T-cell (primary cell): ENCODE results near the gene CNTNAP4. TPM values are rescaled to one million over a fixed set of nuclear protein-coding genes. Genes with fewer than 3 reads are reported as not detected.

Experiments
- ATAC-seq, 4 experiments: fragments of 200-7000 bp in 3 of 4; fragments of 150-1000 bp in 1 of 4; cut with Tn5 transposase; replicated peaks in 1 of 4; 1 replicate in 3 of 4; 2 replicates in 1 of 4; pipeline ENCODE4 v1.10.0; 2021; ENCODE audit warnings: moderate library complexity in 3 of 4, mild to moderate bottlenecking in 2 of 4, moderate number of reproducible peaks in 1 of 4
- CTCF ChIA-PET, 2 donors: fragments of 300-600 bp; sonication (Branson Sonifier 250); formaldehyde crosslinking; loops; one replicate each; lab custom pipeline; 2022; ENCODE audit warnings: antibody characterized with exemption in 2 of 2; lab: Charles Lee
- POLR2A ChIA-PET, 2 donors: fragments of 300-600 bp; sonication (Branson Sonifier 250); formaldehyde crosslinking; loops; one replicate each; lab custom pipeline; 2022; ENCODE audit warnings: antibody characterized with exemption in 2 of 2; lab: Charles Lee
- DNase-seq, 35 experiments: peaks; one replicate each; pipeline versions ENCODE4 v3.0.0 to v3.0.0-alpha.2; 2013 to 2023
- H3K27ac ChIP-seq: one replicate; pipeline ENCODE4 v1.5.1; 2013; ENCODE audit warnings: low read length
- H3K27me3 ChIP-seq, 2 experiments: replicated peaks in 1 of 2; 1 replicate in 1 of 2; 2 replicates in 1 of 2; pipeline versions ENCODE4 v1.6.1 to v1.7.0; 2013; ENCODE audit warnings: low read length in 1 of 2, mixed read lengths in 1 of 2; ENCODE audit not compliant: control insufficient read depth in 2 of 2, insufficient read depth in 2 of 2; ENCODE audit errors: extremely low read depth in 1 of 2
- H3K36me3 ChIP-seq, 2 donors: 1 replicate in 1 of 2; 2 replicates in 1 of 2; pipeline versions ENCODE4 v1.6.1 to v1.7.0; 2013; ENCODE audit warnings: low read length in 1 of 2; ENCODE audit not compliant: control insufficient read depth in 2 of 2, insufficient read depth in 1 of 2; ENCODE audit errors: extremely low read depth in 1 of 2
- H3K4me1 ChIP-seq, 2 experiments: 1 replicate in 1 of 2; 2 replicates in 1 of 2; pipeline versions ENCODE4 v1.6.1 to v1.7.0; 2013; ENCODE audit warnings: low read length in 2 of 2, mixed read lengths in 1 of 2; ENCODE audit not compliant: insufficient read depth in 2 of 2, control insufficient read depth in 1 of 2; ENCODE audit errors: extremely low read depth in 1 of 2
- H3K4me3 ChIP-seq, 2 donors: 1 replicate in 1 of 2; 2 replicates in 1 of 2; pipeline versions ENCODE4 v1.5.1 to v1.7.0; 2013; ENCODE audit warnings: mild to moderate bottlenecking in 2 of 2, low read length in 1 of 2, moderate library complexity in 1 of 2; ENCODE audit not compliant: control insufficient read depth in 1 of 2; ENCODE audit errors: extremely low read depth in 1 of 2
- H3K9me3 ChIP-seq: 2 replicates; pipeline ENCODE4 v1.7.0; 2013
- H3K27ac Mint-ChIP-seq, 2 donors: one replicate each; pipeline ENCODE4 v1.8.0; 2020 to 2021; ENCODE audit warnings: mild to moderate bottlenecking in 2 of 2, mixed read lengths in 2 of 2
- H3K27me3 Mint-ChIP-seq, 2 donors: one replicate each; pipeline ENCODE4 v1.8.0; 2021 to 2022; ENCODE audit warnings: mixed read lengths in 2 of 2
- H3K36me3 Mint-ChIP-seq: one replicate; pipeline ENCODE4 v1.8.0; 2021; ENCODE audit warnings: mixed read lengths
- H3K4me1 Mint-ChIP-seq, 3 donors: one replicate each; pipeline ENCODE4 v1.8.0; 2020 to 2022; ENCODE audit warnings: mixed read lengths in 3 of 3, mild to moderate bottlenecking in 1 of 3
- H3K4me3 Mint-ChIP-seq, 3 donors: one replicate each; pipeline ENCODE4 v1.8.0; 2020 to 2022; ENCODE audit warnings: mild to moderate bottlenecking in 3 of 3, mixed read lengths in 3 of 3, moderate library complexity in 3 of 3
- H3K9me3 Mint-ChIP-seq, 3 donors: one replicate each; pipeline ENCODE4 v1.8.0; 2020 to 2022; ENCODE audit warnings: mixed read lengths in 3 of 3
- WGBS: methylation state at CpG from one replicate; pipeline ENCODE4 v1.1.5; 2013; ENCODE audit warnings: missing lambda C conversion rate; ENCODE audit not compliant: insufficient coverage; 5-methylcytosine and 5-hydroxymethylcytosine counted together
- total RNA-seq, 35 experiments: library from RNA in 6 of 35; stranded (reverse) in 6 of 35; fragments of 120-200 nt in 1 of 35; gene quantifications; one replicate each; pipeline versions ENCODE4 v1.2.1 to v1.2.4 and lab custom pipeline; 2013 to 2026

Gene CNTNAP4
- total RNA-seq, 5 donors from 2014 or later (not counting 1 experiment from before 2014, with no cell fraction given) = not detected

GRCh38 chr16:76396977-76397376 lies 119.8 kb downstream of the CNTNAP4 start:
- Mint-ChIP-seq H3K27me3 (no peaks in the 10 kb centered on the region), H3K36me3 (no peaks in the 10 kb centered on the region), H3K27ac (no peak overlapping the region), H3K4me1 (no peaks in the 10 kb centered on the region), H3K9me3 (peaks cover 5 to 18% (median 9%) of the 10 kb centered on the region in 3 donors), H3K4me3 (no peak overlapping the region)
- no peaks in the 10 kb centered on the region for H3K9me3 ChIP-seq
- ATAC-seq = no peak
- no peaks in the 10 kb centered on the region for H3K4me1 ChIP-seq
- H3K27me3 ChIP-seq = no peaks in the 10 kb centered on the region
- ChIA-PET CTCF (no interaction called here), POLR2A (no interaction called here)
- no peak overlapping the region for H3K4me3 ChIP-seq
- no peaks in the 10 kb centered on the region for H3K36me3 ChIP-seq
- H3K27ac ChIP-seq = no peak overlapping the region
- 40% methylated on average over 2 of the region's 4 CpGs for WGBS
- DNase-seq = no peak

GRCh38 chr16:76409706-76410105 lies 132.5 kb downstream of the CNTNAP4 start:
- no peaks in the 10 kb centered on the region for H3K27me3 Mint-ChIP-seq
- CTCF ChIA-PET = no interaction called here
- no peaks in the 10 kb centered on the region for H3K36me3 ChIP-seq

GRCh38 chr16:76421571-76421970 lies 144.4 kb downstream of the CNTNAP4 start:
- Mint-ChIP-seq H3K4me1 (no peaks in the 10 kb centered on the region), H3K36me3 (no peaks in the 10 kb centered on the region), H3K27me3 (no peaks in the 10 kb centered on the region), H3K9me3 (peaks cover 4 to 7% (median 5%) of the 10 kb centered on the region in 3 donors), H3K27ac (no peak overlapping the region), H3K4me3 (no peak overlapping the region)
- no peaks in the 10 kb centered on the region for H3K27me3 ChIP-seq
- POLR2A ChIA-PET = no interaction called here
- H3K4me1 ChIP-seq = no peaks in the 10 kb centered on the region
- CTCF ChIA-PET = no interaction called here
- H3K9me3 ChIP-seq = no peaks in the 10 kb centered on the region
- no peak for ATAC-seq
- no CpG with 5 or more reads among the region's 2 CpGs for WGBS
- H3K27ac ChIP-seq = no peak overlapping the region
- H3K36me3 ChIP-seq = no peaks in the 10 kb centered on the region
- H3K4me3 ChIP-seq = no peak overlapping the region
- DNase-seq = no peak

More at GRCh38 chr16:76409706-76410105, 132.5 kb downstream of the CNTNAP4 start:
- H3K27me3 ChIP-seq = no peaks in the 10 kb centered on the region
- no CpG with 5 or more reads among the region's 1 CpG for whole genome bisulfite sequencing
- no peak overlapping the region for H3K4me3 ChIP-seq
- POLR2A ChIA-PET = no interaction called here
- no peaks in the 10 kb centered on the region for H3K36me3 Mint-ChIP-seq
- no peak overlapping the region for H3K27ac ChIP-seq
- peaks cover 0 to 8% (median 4%) of the 10 kb centered on the region in 3 donors for H3K9me3 Mint-ChIP-seq
- no peaks in the 10 kb centered on the region for H3K4me1 ChIP-seq
- H3K9me3 ChIP-seq = no peaks in the 10 kb centered on the region
- H3K4me3 Mint-ChIP-seq = no peak overlapping the region
- no peak overlapping the region for H3K27ac Mint-ChIP-seq
- no peaks in the 10 kb centered on the region for H3K4me1 Mint-ChIP-seq
- DNase-seq = no peak
- no peak for ATAC-seq

GRCh38 chr16:76428858-76429257 lies 151.7 kb downstream of the CNTNAP4 start:
- no peaks in the 10 kb centered on the region for H3K27me3 ChIP-seq
- DNase-seq (no peak), ATAC-seq (no peak)
- H3K27ac ChIP-seq = no peak overlapping the region
- Mint-ChIP-seq H3K9me3 (peaks cover 0 to 7% (median 2%) of the 10 kb centered on the region in 3 donors), H3K36me3 (no peaks in the 10 kb centered on the region), H3K4me1 (no peaks in the 10 kb centered on the region), H3K27me3 (no peaks in the 10 kb centered on the region), H3K4me3 (no peak overlapping the region), H3K27ac (no peak overlapping the region)
- H3K9me3 ChIP-seq = no peaks in the 10 kb centered on the region
- no peak overlapping the region for H3K4me3 ChIP-seq
- no CpG with 5 or more reads among the region's 5 CpGs for WGBS
- ChIA-PET CTCF (no interaction called here), POLR2A (no interaction called here)
- H3K36me3 ChIP-seq = no peaks in the 10 kb centered on the region
- H3K4me1 ChIP-seq = no peaks in the 10 kb centered on the region

GRCh38 chr16:76441391-76441790 lies 164.2 kb downstream of the CNTNAP4 start:
- DNase-seq = no peak
- H3K27ac Mint-ChIP-seq = no peak overlapping the region

GRCh38 chr16:76441876-76442275 lies 164.7 kb downstream of the CNTNAP4 start:
- 83% methylated on average over 2 of the region's 3 CpGs for WGBS
- POLR2A ChIA-PET = no interaction called here
- no peak overlapping the region for H3K27ac Mint-ChIP-seq
- H3K4me1 Mint-ChIP-seq = no peaks in the 10 kb centered on the region
- H3K4me3 ChIP-seq = no peak overlapping the region
- DNase-seq (no peak), ATAC-seq (no peak)
- no peaks in the 10 kb centered on the region for H3K27me3 ChIP-seq
- H3K36me3 ChIP-seq = no peaks in the 10 kb centered on the region
- no peaks in the 10 kb centered on the region for H3K27me3 Mint-ChIP-seq
- H3K9me3 ChIP-seq = no peaks in the 10 kb centered on the region
- H3K4me1 ChIP-seq = no peaks in the 10 kb centered on the region
- H3K9me3 Mint-ChIP-seq = peaks cover 1 to 5% (median 5%) of the 10 kb centered on the region in 3 donors
- H3K4me3 Mint-ChIP-seq = no peak overlapping the region
- H3K36me3 Mint-ChIP-seq = no peaks in the 10 kb centered on the region
- CTCF ChIA-PET = no interaction called here
- no peak overlapping the region for H3K27ac ChIP-seq

More at GRCh38 chr16:76441391-76441790, 164.2 kb downstream of the CNTNAP4 start:
- H3K27me3 Mint-ChIP-seq = no peaks in the 10 kb centered on the region
- no peaks in the 10 kb centered on the region for H3K4me1 Mint-ChIP-seq
- no peaks in the 10 kb centered on the region for H3K27me3 ChIP-seq
- peaks cover 3 to 4% (median 4%) of the 10 kb centered on the region in 3 donors for H3K9me3 Mint-ChIP-seq
- no peak overlapping the region for H3K27ac ChIP-seq
- H3K9me3 ChIP-seq = no peaks in the 10 kb centered on the region
- ChIA-PET CTCF (no interaction called here), POLR2A (no interaction called here)
- no peak overlapping the region for H3K4me3 ChIP-seq
- 70% methylated on average over 3 of the region's 3 CpGs for WGBS
- H3K4me1 ChIP-seq = no peaks in the 10 kb centered on the region
- no peak for ATAC-seq
- no peaks in the 10 kb centered on the region for H3K36me3 ChIP-seq
- H3K36me3 Mint-ChIP-seq = no peaks in the 10 kb centered on the region
- H3K4me3 Mint-ChIP-seq = no peak overlapping the region

- ChIA-PET CTCF (no interaction called here), POLR2A (no interaction called here)
- H3K27ac ChIP-seq = no peak overlapping the region
- H3K27me3 ChIP-seq = no peaks in the 10 kb centered on the region
- no CpG with 5 or more reads among the region's 1 CpG for WGBS
- DNase-seq (no peak), ATAC-seq (no peak)
- no peaks in the 10 kb centered on the region for H3K27me3 Mint-ChIP-seq
- H3K4me3 ChIP-seq = no peak overlapping the region
- H3K4me3 Mint-ChIP-seq = no peak overlapping the region
- no peaks in the 10 kb centered on the region for H3K36me3 Mint-ChIP-seq
- H3K4me1 Mint-ChIP-seq = no peaks in the 10 kb centered on the region
- H3K36me3 ChIP-seq = no peaks in the 10 kb centered on the region
- peaks cover 0 to 5% (median 5%) of the 10 kb centered on the region in 3 donors for H3K9me3 Mint-ChIP-seq
- no peaks in the 10 kb centered on the region for H3K9me3 ChIP-seq
- no peaks in the 10 kb centered on the region for H3K4me1 ChIP-seq
- no peak overlapping the region for H3K27ac Mint-ChIP-seq
Measured at GRCh38 chr16:76443973-76444372, 166.8 kb downstream of the CNTNAP4 start.
